Femur (tissue), 1 donor: ENCODE results near the gene ENTHD1.

Source experiments
- DNase-seq: peaks from one replicate; pipeline ENCODE4 v3.0.0-alpha.2; 2017

Gene ENTHD1

GRCh38 chr22:39710380-39711150 lies 183.0 kb downstream of the ENTHD1 start:
- DNase-seq = peak; percentile 41

- no peak for DNase-seq
These were observed 185.7 kb downstream of the ENTHD1 start for GRCh38 chr22:39707816-39708215.

- DNase-seq = no peak
These were observed 186.2 kb downstream of the ENTHD1 start for GRCh38 chr22:39707351-39707750.

- DNase-seq = no peak
These were observed 187.0 kb downstream of the ENTHD1 start for GRCh38 chr22:39706376-39707140.

- no peak for DNase-seq
These were observed 188.2 kb downstream of the ENTHD1 start for GRCh38 chr22:39705386-39705785.

- peak; percentile 88 for DNase-seq
These were observed 189.5 kb downstream of the ENTHD1 start for GRCh38 chr22:39703928-39704639.

GRCh38 chr22:39703091-39703490 lies 190.5 kb downstream of the ENTHD1 start:
- DNase-seq = no peak

GRCh38 chr22:39700565-39700964 lies 193.0 kb downstream of the ENTHD1 start:
- DNase-seq = no peak

- DNase-seq = no peak
These were observed 193.8 kb downstream of the ENTHD1 start for GRCh38 chr22:39699631-39700360.

- no peak for DNase-seq
These were observed 195.7 kb downstream of the ENTHD1 start for GRCh38 chr22:39697790-39698430.

GRCh38 chr22:39693943-39694500 lies 199.5 kb downstream of the ENTHD1 start:
- DNase-seq = no peak
